KG1 (cell line): ENCODE measurements around the gene ODAD4.
A peak's percentile ranks its signal among the peaks of the same experiment; 100 is the strongest.
"Not testable (repeated sequence)": the region's sequence is repeated elsewhere in the genome, so short reads cannot be mapped to it uniquely, and the experiment has no call there.

Experiments
- DNase-seq: peaks from one replicate; lab custom pipeline; 2025; lab: John Stamatoyannopoulos, UW

The ODAD4 gene

DNA sequence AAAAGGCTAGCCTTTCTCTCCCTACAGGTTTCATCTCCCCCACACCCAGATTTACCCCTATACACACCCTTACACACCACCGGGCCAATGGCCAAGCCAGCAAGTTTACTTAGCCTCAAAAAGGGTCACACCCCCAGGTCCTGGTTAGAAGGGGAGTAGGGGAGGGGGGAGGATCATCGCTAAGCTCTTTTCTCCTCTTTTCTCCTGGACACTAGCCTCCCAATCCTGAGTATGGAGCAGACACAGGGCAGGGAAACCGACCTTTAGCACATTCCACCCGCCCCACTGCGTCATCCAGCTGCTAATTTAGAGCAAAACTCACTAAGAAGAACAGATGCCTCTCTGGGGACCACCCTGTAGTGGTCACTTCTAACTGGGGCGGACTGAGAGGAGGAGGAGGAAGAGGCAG lies 16.1 kb upstream of the ODAD4 start:
- no peak for DNase-seq

DNA sequence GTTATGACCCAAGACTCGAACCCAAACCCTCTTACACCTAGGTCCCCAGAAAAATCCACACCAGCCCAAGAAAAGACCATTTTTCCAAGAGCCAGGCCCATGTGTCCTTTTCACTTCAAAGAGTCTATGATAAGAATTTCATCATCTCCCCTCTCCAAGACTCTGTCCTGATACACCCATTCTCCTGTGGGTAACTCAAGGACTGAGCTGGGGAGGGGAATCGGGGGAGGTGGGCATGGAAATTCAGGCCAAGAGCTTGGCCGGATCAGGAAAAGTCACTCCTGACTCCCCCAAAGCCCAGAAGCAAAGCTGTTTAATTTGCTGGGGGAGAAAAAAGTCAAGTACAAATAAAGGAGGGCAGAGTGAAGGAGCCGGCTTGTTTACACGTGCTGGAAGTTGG lies 15.4 kb upstream of the ODAD4 start:
- no peak for DNase-seq

DNA sequence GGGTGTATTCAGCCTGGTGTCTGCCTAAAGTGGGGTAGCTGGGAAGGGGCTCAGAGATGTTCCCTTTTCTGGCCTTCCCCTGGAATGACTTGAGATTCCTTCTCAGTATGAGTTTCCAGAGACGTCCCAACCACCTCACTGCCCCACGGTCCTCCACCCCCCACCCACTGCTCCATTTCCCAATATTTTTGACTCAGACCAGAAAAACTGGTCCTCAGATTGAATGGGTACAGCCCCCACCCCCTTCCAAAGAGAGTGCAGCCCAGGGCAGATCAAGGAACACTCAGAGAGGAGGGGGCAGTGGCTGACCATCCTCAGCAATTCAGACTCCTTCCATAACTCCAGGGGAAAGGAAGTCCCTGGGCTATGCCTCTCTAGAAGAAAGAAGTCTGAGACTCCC lies 14.9 kb upstream of the ODAD4 start:
- no peak for DNase-seq

DNA sequence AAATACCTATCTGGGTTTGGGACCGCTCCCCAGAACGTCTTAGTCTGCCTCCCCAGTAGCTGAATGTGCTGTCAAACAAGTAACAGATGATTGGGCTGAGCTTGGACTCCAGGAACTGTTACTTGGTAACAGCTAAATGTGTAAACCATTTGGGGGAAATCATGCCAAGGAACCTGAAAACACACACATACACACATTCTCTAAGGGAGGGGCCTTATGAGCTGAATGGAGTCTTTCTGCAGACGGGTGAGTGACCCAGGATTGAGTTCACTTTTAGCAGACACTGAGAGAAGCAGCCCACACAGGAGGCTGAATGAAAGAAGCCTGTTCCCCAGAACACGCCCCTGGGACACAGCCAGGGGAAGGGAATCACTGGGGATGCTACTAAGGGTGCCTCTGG lies 13.2 kb upstream of the ODAD4 start:
- DNase-seq = no peak

DNA sequence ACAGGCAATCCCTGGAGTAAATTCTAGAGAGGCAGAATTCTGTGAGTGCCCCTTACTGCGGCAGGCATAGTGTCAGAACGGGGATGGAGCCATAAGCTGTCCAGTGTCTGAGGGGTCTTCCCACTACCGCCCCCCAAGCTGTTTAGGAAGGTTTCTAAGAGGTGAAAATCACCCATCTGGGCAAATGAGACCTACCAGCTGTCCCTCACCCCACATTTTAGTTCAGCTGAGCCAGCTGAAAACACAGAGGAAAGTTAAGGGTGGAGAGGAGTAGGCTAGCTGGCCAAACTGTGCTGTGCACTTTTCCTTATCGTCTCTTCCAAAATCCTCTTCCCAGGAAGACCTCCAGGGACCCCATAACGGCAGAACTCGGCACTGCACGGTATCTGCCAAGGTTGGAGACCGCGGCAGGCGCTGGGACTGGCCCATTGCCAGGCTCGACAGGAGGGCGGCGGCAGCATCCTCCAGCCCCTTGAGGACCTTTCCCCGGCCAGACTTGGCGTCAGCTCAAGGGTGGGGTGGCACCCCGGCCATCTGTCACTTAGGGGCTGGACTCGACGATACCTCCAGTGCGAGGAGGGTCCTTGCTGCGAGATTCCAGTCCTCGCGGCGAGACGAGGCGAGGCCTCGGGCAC lies 12.6 kb upstream of the ODAD4 start:
- no peak for DNase-seq

DNA sequence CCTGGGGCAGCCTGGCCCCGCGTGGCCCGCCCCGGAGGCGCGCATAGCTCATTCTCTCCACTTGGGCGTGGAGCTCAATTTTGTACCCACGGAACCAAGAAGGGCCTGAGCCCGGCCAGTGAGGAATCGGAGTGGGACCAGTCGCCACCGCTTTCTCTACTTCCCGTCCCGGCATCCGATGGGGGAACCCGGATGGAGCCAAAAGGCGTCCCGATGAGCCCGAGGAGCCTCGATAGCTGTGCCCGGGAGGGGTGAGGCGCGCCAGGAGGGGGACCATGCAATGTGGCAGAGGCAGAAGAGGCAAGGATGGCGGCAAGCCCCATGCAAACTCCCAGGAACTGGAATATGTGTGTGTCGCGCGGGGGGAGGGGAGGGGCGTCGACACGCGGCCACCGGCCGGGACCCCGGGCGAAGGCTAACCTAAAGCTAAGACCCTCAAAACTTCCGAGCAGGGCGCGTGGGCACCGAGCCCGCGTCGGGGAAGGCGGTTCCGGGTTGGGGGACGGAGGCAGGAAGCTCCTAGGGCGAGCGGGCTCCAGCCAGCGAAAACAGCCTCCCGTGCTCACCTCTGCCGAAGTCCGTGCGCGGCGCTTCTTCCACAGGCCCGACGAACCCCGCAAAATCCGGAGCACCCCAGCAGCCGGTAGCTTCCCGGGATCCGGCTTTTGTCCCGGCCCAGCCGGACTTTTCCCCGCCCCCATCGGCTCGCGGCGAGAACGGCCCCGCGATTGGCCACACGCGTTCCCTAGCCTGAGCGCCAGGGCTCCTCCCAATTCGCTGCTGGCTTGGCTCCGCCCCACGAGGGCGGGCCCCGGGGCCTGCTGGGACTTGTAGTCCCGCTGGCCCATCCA lies 11.9 kb upstream of the ODAD4 start, which contains the start of gene ACLY:
Gene ACLY, minus strand, starts transcription at position 638 of the 851 bp plus-strand sequence. CDS start 5,078 bp downstream, outside the sequence.
- DNase-seq = peak; percentile 87

DNA sequence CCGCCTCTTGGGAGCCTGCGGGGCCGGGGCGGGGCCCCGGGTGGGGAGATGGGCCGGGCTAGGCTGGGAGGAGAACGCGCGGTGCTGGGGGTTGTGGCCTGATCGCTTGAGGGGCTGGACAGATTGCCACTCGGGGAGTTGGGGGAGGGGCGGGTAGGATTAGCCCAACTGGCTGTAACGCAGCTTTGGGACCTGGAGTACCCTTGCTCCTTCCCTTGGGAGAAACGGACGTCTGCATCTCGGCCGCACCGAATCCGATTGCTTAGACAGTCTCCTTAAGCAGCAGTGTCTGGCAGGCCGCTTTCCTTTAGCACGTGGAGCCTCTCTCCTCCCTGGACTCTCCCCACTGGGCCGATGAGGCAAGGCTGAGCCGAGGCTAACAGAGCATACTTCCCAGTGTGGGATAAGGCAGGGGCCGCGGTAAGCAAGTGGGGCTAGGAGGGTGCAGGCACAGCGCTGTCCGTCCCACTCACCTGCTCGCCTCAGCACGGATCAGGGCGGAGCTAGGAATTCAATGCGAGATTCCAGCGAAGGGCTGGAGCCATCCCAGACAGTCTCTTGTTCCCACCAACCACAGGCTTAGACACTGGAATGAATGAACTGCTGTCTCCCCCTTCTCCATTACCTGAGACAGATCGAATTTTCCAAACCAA lies 11.1 kb upstream of the ODAD4 start:
- DNase-seq = no peak

DNA sequence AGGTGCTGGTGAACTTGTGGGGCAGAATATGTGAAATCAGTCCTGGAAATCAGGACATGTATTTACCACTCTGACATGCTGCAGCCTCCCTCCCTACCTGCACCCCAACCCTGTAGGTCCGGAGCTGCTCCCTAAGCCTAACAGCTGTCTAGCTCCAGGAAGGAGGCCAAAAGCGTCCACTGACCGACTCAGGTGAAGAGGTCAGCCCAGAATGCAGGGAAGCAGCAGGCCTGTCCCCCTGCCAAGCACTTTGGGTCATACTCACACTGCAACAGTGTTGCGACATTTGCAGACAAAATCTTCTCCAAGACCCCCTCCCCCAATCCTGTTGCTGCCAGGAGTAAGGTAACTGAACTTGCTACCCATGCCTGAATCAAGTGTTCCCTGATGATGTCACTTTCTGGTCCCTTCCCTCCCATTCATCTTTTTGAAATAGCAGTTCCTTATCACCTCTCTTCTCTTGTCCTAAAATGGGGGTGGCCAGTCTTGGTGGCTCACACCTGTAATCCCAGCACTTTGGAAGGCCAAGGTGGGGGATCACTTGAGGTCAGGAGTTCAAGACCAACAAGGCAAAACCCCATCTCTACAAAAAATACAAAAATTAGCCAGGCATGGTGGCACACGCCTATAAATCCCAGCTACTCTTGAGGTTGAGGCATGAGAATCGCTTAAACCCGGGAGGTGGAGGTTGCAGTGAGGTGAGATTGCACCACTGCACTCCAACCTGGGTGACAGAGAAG lies 10.4 kb upstream of the ODAD4 start:
- no peak for DNase-seq

DNA sequence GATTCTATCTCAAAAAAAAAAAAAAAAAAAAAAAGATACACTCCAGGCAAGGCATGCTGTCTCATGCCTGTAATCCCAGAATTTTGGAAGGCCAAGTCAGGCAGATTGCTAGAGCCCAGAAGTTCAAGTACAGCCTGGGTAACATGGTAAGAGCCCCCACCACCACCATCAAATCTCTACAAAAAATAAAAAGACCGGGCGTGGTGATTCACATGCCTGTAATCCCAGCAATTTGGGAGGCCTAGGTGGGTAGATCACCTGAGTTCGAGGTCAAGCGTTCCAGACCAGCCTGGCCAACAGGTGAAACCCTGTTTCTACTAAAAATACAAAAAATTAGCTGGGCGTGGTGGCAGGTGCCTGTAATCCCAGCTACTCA lies 9.8 kb upstream of the ODAD4 start:
- no peak for DNase-seq

DNA sequence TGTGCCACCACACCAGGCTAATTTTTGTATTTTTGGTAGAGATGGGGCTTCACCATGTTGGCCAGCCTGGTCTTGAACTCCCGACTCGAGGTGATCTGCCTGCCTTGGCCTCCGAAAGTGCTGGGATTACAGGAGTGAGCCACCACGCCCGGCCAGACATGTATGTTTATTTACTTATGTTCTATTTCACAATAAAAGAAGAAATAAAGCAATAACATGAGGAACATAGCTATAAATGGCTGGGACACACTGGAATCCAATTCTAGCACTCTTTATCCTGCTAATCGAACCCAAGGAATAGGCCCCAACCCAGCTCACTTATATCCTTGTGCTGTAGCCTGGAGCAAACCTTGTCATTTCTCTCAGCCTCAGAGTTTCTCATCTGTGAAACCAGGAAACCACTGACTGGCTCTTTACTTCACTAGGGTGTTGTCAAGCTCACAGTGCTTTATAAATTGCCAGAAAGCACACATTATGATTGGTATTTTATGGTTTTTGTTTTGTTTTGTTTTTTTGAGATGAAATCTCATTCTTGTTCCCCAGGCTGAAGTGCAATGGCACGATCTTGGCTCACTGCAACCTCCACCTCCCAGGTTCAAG lies 4.3 kb upstream of the ODAD4 start:
- no peak for DNase-seq

DNA sequence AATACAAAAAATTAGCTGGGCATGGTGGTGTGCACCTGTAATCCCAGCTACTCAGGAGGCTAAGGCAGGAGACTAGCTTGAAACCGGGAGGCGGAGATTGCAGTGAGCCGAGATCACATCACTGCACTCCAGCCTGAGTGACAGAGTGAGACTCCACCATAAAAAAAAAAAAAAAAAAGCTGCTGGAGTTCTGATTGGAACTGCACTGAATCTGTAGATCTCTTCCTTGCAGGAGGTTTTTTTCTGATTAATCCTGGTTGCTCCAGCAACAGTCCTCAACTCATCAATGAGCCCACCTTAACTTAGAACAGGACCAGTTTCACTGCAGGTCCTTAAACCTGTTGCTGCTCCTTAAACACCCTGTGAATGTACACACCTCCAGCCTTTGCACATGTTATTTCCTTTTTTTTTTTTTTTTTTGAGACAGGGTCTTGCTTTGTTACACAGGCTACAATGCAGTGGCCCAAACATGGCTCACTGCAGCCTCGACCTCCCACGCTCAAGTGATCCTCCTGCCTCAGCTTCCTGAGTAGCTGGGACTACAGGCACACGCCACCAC lies 1.6 kb upstream of the ODAD4 start:
- no peak for DNase-seq

DNA sequence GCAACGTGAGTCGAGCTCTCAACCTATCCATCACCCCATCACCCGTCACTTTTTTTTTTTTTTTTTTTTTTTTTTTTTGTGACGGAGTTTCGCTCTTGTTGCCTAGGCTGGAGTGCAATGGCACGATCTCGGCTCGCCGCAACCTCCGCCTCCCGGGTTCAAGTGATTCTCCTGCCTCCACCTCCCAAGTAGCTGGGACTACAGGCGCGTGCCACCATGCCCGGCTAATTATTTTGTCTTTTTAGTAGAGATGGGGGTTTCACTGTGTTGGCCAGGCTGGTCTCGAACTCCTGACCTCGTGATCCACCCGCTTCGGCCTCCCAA lies 378 bp downstream of the ODAD4 start:
- DNase-seq = not testable (repeated sequence)

DNA sequence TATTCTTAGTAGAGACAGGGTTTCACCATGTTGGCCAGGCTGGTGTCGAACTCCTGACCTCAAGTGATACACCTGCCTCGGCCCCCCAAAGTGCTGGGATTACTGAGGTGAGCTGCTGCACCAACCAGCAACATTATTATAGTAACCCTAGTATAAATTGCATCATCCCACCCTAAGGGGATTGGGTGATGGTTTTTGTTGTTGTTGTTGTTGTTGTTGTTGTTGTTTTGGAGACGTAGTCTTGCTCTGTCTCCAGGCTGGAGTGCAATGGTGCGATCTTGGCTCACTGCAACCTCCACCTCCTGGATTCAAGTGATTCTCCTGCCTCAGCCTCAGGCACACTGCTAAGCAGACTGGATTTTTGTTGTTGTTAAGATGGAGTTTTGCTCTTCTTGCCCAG lies 1.3 kb downstream of the ODAD4 start:
- DNase-seq = not testable (repeated sequence)

DNA sequence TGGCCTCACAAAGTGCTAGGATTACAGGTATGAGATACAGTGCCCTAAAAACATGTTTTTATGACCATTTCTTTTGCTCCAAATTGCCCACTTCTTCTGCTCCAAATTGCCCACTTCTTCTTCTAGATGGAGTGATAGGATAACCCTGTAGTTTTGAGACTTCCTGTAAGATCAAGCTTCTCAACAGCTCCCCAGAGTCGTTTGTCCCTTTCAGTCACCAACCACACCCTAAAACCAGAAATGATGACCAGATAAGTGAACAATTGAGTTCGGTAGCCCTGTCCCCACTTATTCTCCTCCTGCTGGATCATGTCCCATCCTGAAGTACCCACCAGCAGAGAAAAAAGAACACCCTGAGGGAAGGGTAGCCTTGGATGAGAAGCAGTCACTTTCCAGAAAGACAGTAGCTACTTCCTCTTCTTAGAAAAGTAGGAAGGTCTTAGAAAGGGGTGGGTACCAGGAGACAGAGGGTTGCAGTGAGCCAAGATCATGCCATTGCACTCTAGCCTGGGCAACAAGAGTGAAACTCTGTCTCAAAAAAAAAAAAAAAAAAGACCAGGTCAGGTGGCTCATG lies 2.5 kb downstream of the ODAD4 start:
- DNase-seq = peak; percentile 29

DNA sequence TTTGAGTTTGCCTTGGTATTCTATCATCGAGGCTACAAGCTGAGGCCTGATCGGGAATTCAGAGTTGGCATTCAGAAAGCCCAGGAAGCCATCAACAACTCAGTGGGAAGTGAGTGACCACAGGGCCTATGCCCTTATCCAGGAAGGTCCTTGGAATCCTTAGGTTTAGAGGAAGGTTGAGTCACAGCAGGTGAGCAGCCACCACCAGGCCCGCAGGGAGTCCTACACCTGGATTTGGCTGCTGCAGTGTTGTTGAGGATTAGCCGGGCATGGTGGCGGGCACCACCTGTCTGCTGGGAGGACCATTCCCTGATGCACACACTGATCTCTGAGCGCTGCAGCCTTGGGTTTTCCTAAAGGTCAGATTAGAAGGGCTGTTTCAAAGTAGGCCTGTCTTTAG lies 5.2 kb downstream of the ODAD4 start:
- DNase-seq = no peak

DNA sequence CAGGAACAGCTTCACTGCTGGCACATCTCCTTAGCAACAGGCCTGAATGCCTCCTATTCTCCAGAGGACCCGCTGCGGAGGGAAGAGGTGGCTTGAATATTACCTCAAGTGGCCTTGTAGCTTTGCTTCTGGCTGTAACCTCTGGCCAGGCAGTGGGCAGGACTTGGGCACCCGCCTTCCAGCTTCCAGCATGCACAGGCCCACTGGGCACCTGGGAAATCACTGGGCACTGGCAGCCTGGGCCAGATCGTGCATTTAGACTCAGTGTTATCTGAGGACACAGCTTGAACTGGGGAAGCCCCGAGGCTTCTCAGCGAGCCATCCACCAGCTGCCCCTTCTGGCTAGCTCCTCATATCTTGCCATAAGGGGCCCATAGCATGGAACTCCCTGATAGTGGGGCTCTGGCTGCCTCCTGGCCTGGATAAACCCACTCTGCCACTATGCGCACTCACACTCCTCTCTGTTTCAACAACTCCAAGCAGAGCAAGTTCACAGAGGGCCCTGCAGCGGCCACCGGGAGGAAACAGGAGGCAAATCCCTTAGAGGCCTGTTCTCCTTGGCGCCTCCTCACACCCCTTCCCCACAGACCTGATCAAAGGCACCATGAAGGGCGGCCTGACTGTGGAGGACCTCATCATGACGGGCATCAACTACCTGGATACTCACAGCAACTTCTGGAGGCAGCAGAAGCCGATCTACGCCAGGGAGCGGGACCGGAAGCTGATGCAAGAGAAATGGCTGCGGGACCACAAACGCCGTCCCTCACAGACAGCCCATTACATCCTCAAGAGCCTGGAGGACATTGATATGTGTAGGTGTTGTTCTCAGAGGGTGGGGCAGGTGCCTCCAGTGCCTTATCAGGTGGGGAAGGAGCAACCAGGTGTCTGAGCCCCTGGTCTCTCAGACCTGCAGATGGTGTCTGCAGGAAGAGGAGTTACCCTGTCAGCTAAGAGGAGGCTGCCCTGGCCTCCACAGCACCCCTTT lies 7.8 kb downstream of the ODAD4 start:
- DNase-seq = no peak

DNA sequence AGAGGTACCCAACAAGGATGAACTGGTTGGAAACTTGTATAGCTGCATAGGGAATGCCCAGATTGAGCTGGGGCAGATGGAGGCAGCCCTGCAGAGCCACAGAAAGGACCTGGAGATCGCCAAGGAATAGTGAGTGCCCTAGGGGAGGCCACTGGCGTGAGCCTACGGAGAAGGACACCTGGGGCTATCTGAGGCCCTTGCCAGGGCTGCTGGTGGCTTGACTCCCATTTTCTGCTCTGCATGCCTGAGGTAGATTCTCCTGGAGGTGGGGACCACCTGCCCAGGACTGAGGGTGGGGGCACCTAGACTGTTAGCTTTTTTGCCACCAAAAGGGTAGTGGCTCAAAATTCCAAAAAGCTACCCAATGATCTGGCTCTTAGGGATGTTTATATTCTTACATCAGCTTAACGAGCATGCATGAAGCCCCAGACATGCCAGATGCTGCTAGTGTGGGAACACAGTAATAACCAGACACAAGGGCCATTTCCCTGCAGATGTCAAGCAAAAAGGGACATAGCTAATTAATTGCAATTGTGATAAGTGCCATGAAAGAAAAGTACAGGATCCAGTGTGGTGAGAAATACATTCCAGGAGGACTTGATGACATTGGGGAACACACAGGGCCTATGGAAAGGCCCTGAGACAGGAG lies 8.8 kb downstream of the ODAD4 start:
- no peak for DNase-seq

DNA sequence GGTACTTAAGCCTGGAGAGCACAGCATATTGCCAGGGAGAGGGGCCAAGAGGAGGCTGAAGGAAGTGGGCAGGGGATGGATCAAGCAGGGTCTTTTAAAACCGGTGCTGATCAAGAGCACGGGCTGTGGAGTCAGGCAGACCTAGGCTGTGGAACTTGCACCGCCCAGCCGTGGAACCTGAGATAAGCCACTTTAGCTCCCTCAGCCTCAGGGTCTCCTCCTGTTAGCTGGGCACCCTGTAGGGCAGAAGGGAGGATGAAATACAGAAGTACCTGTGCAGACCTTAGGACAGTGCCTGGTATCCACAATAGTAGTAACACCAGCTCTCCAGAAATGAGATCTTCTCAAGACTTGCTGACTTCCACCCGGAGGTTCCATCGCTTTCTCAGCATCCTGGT lies 9.3 kb downstream of the ODAD4 start:
- DNase-seq = no peak

DNA sequence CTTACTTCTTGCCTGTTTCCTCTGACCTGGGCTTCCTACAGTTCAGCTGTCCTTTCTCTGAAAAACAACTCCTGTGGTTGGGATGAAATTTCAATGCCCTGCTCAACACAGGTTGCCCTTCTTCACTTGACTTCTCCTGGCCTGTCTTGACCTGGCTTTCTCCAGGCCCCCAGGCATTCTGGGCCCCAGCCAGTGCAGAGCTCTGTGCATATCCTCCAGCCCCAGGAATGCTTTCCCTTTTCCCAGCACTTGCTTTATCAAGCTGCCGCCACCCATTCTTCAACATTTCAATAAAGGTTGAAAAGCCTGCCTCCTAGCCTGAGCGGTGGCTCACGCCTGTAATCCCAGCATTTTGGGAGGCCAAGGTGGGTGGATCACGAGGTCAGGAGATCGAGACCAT lies 10.8 kb downstream of the ODAD4 start:
- DNase-seq = no peak
